DND-41 (cell line): ENCODE results near the gene CPNE5.

ENCODE experiments used
- CTCF ChIP-seq: IDR thresholded peaks from 2 replicates; pipeline ENCODE4 v1.5.1; 2012; ENCODE audit warnings: borderline replicate concordance, low read length, moderate library complexity, mild to moderate bottlenecking; ENCODE audit not compliant: poor library complexity, severe bottlenecking; ENCODE audit errors: extremely low read depth
- EZH2 ChIP-seq: IDR thresholded peaks from 3 replicates; pipeline ENCODE4 v1.6.1; 2012; ENCODE audit warnings: borderline replicate concordance, low read depth, mild to moderate bottlenecking, moderate library complexity, low read length, inconsistent platforms; ENCODE audit not compliant: severe bottlenecking

- TF ChIP-seq EZH2 (no peak), CTCF (no peak)
Measured at GRCh38 chr6:36886950-36887618, 47.8 kb upstream of the CPNE5 start.
